KMS-11 (cell line): Measurements from ENCODE around the gene ERMP1.

ENCODE experiments used
- H2AFZ ChIP-seq: fragments of 200-600 bp; sonication (generic); 2 replicates; pipeline ENCODE4 v1.6.1; 2016; ENCODE audit warnings: antibody characterized with exemption, mixed run types, low read depth
- H3K27ac ChIP-seq: fragments of 200-600 bp; sonication (generic); 2 replicates; pipeline ENCODE4 v1.6.1; 2016; ENCODE audit warnings: mild to moderate bottlenecking, mixed run types
- H3K27me3 ChIP-seq: fragments of 200-600 bp; sonication (generic); 2 replicates; pipeline ENCODE4 v1.6.1; 2017; ENCODE audit warnings: mild to moderate bottlenecking, low read depth, mixed run types, moderate library complexity; ENCODE audit not compliant: insufficient read depth
- H3K36me3 ChIP-seq: fragments of 200-600 bp; sonication (generic); 2 replicates; pipeline ENCODE4 v1.6.1; 2017; ENCODE audit warnings: mild to moderate bottlenecking, mixed run types; ENCODE audit not compliant: insufficient read depth
- H3K4me1 ChIP-seq: fragments of 200-600 bp; sonication (generic); 2 replicates; pipeline ENCODE4 v1.6.1; 2016; ENCODE audit warnings: mild to moderate bottlenecking, low read depth, mixed run types; ENCODE audit not compliant: poor library complexity, severe bottlenecking
- H3K4me2 ChIP-seq: fragments of 200-600 bp; sonication (generic); 2 replicates; pipeline ENCODE4 v1.7.0; 2016; ENCODE audit warnings: mild to moderate bottlenecking, mixed run types
- H3K4me3 ChIP-seq: fragments of 200-600 bp; sonication (generic); IDR thresholded peaks from 2 replicates; pipeline ENCODE4 v1.6.1; 2017; ENCODE audit warnings: low read depth, low read length, mixed read lengths; ENCODE audit not compliant: insufficient read depth
- H3K79me2 ChIP-seq: fragments of 200-600 bp; sonication (generic); 2 replicates; pipeline ENCODE4 v1.6.1; 2016; ENCODE audit warnings: low read depth, mixed run types; ENCODE audit not compliant: insufficient read depth
- H3K9ac ChIP-seq: fragments of 200-600 bp; sonication (generic); 2 replicates; pipeline ENCODE4 v1.6.1; 2016; ENCODE audit warnings: mild to moderate bottlenecking, mixed run types
- H4K20me1 ChIP-seq: fragments of 200-600 bp; sonication (generic); 2 replicates; pipeline ENCODE4 v1.6.1; 2016; ENCODE audit warnings: mild to moderate bottlenecking, mixed run types; ENCODE audit not compliant: insufficient read depth
- TF ChIP-seq, protein P1 (sequence below): fragments of 200-600 bp; sonication (generic); conservative IDR thresholded peaks from 2 replicates; pipeline ENCODE4 v1.6.1; 2017; ENCODE audit warnings: low read depth, mild to moderate bottlenecking, antibody characterized with exemption, low read length, moderate library complexity, mixed read lengths

The ERMP1 gene

GRCh38 chr9:5818424-5819142 lies 14.3 kb downstream of the ERMP1 start:
- Histone ChIP-seq H2AFZ (no peak overlapping the region), H3K79me2 (0 out of 2 replicates have a peak, but pooled peaks cover 3% of the 10 kb centered on the region), H4K20me1 (no peaks in the 10 kb centered on the region), H3K27ac (no peak overlapping the region), H3K36me3 (no peaks in the 10 kb centered on the region), H3K4me2 (no peak overlapping the region), H3K27me3 (no peaks in the 10 kb centered on the region), H3K4me3 (no peak overlapping the region), H3K4me1 (peaks cover 23% of the 10 kb centered on the region), H3K9ac (no peak overlapping the region)
- TF ChIP-seq, protein P1, sequence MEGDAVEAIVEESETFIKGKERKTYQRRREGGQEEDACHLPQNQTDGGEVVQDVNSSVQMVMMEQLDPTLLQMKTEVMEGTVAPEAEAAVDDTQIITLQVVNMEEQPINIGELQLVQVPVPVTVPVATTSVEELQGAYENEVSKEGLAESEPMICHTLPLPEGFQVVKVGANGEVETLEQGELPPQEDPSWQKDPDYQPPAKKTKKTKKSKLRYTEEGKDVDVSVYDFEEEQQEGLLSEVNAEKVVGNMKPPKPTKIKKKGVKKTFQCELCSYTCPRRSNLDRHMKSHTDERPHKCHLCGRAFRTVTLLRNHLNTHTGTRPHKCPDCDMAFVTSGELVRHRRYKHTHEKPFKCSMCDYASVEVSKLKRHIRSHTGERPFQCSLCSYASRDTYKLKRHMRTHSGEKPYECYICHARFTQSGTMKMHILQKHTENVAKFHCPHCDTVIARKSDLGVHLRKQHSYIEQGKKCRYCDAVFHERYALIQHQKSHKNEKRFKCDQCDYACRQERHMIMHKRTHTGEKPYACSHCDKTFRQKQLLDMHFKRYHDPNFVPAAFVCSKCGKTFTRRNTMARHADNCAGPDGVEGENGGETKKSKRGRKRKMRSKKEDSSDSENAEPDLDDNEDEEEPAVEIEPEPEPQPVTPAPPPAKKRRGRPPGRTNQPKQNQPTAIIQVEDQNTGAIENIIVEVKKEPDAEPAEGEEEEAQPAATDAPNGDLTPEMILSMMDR, result no peak

- Histone ChIP-seq H3K4me3 (no peak overlapping the region), H3K79me2 (0 out of 2 replicates have a peak, but pooled peaks cover 3% of the 10 kb centered on the region), H3K27me3 (no peaks in the 10 kb centered on the region), H2AFZ (no peak overlapping the region), H3K27ac (no peak overlapping the region), H3K36me3 (no peaks in the 10 kb centered on the region), H3K4me2 (no peak overlapping the region), H3K9ac (no peak overlapping the region), H3K4me1 (peaks cover 23% of the 10 kb centered on the region), H4K20me1 (no peaks in the 10 kb centered on the region)
- TF ChIP-seq, protein P1, result no peak
Observed at GRCh38 chr9:5817862-5818261, 15.1 kb downstream of the ERMP1 start.

DNA sequence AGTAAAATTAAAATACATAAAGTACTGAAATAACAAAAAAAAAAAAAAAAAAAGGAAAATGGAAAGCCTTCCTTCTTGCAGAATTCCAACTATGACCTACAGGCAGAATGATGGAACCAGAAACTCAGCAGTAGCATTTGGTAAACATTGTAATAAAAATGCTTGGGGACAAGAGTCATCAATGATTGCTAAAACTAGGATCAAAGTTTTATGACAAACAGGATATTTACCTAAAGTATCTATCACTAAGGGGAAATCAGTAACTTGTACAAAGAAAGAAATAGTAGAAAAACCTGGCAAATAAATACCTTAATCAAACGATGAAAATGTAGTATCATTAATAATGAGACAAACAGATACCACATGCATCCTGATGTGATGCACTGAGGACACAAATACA lies 17.5 kb downstream of the ERMP1 start:
- Histone ChIP-seq H3K27me3 (no peaks in the 10 kb centered on the region), H4K20me1 (no peaks in the 10 kb centered on the region), H3K36me3 (no peaks in the 10 kb centered on the region), H3K79me2 (0 out of 2 replicates have a peak, but pooled peaks cover 3% of the 10 kb centered on the region), H2AFZ (no peak overlapping the region), H3K4me2 (no peak overlapping the region), H3K4me1 (peaks cover 10% of the 10 kb centered on the region), H3K4me3 (no peak overlapping the region), H3K27ac (no peak overlapping the region), H3K9ac (no peak overlapping the region)
- TF ChIP-seq, protein P1, result no peak

- no peaks in the 10 kb centered on the region for H3K4me1 ChIP-seq
- H3K4me2 ChIP-seq, result no peak overlapping the region
- H2AFZ ChIP-seq, result no peak overlapping the region
- TF ChIP-seq, protein P1, result no peak
- H3K79me2 ChIP-seq, result no peaks in the 10 kb centered on the region
- H4K20me1 ChIP-seq, result no peaks in the 10 kb centered on the region
- no peak overlapping the region for H3K9ac ChIP-seq
- no peak overlapping the region for H3K27ac ChIP-seq
- no peaks in the 10 kb centered on the region for H3K36me3 ChIP-seq
- H3K4me3 ChIP-seq, result no peak overlapping the region
- no peaks in the 10 kb centered on the region for H3K27me3 ChIP-seq
Observed at GRCh38 chr9:5813824-5814223, 19.1 kb downstream of the ERMP1 start.
